ENCODE results near the gene FFAR3. TPM values are rescaled to one million over a fixed set of nuclear protein-coding genes. Genes with fewer than 3 reads are reported as not detected.

Gene FFAR3
- total and polyA plus RNA-seq, 2 of the 8 experiments (the other 6 are each of a cell fraction or from before 2014, with no cell fraction given), result not detected

DNA sequence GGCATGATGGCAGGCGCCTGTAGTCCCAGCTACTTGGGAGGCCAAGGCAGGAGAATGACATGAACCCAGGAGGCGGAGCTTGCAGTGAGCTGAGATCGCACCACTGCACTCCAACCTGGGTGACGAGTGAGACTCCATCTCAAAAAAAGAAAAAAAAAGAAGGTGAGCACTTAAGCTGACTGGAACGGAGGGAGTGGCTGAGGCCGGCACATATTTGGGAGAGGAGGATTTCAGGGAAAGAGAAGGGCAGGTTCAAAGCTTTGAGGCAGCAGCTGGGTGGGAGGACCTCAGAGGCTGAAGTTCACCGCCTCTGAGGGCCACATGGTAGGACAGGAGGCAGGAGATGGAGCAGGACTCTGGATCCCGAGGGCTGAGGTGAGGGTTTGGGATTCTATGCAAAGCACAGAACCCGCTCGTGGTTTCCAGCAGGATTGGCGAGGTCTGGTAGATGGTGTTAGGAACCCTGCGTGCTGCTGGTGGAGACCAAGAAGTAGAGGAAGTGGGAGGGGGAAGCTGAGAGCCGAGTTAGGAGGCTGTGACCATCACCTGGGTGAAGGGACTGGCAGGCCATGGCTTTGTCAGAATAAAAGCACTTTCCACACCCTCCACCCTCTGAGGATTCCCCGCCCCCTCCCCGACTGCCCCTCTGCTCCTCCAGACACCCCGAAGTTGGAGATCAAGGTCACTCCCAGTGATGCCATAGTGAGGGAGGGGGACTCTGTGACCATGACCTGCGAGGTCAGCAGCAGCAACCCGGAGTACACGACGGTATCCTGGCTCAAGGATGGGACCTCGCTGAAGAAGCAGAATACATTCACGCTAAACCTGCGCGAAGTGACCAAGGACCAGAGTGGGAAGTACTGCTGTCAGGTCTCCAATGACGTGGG, 20.9 kb upstream of the FFAR3 start:
- no peak overlapping the region for H4K5ac ChIP-seq (ENCODE audit: insufficient read length, low read depth, low read length)
- no peak overlapping the region for H4K91ac ChIP-seq (replicated peaks; ENCODE audit: insufficient read length, low read length)
- H3K4ac ChIP-seq (replicated peaks; ENCODE audit: insufficient read length, low read depth, low read length), result no peak overlapping the region
- CTCF ChIA-PET (ENCODE audit: partially characterized antibody), result interaction anchor here (0.7 to 1.9 kb wide), 3 partner anchors 14 to 267 kb away, joined by 4 to 5 read pairs (median 5); no protein-coding TSS in a partner anchor
- H3K9ac ChIP-seq (replicated peaks in 1 of 4; ENCODE audit: extremely low read depth in 1 of 4, low read depth in 3 of 4, low read length in 3 of 4), result no peak overlapping the region
- H3K27me3 ChIP-seq (replicated peaks in 1 of 4; ENCODE audit: control insufficient read depth in 3 of 4, extremely low read depth in 1 of 4, insufficient read depth in 3 of 4, low read length in 3 of 4), result no peaks in the 10 kb centered on the region
- no peak overlapping the region for H2BK15ac ChIP-seq (ENCODE audit: low read length)
- 92% methylated on average over 24 of the region's 25 CpGs; no CpG with 5 or more reads in 1 of the 2 experiments for WGBS, 2 experiments (ENCODE audit: extremely low coverage in 1 of 2, insufficient coverage in 1 of 2, insufficient read length in 1 of 2, insufficient replicate concordance in 2 of 2, low coverage in 1 of 2, low lambda C conversion rate in 2 of 2, missing lambda C conversion rate in 1 of 2)
- no peak for FAIRE-seq
- DNase-seq (ENCODE audit: low read depth in 1 of 2, low spot score in 2 of 2), result no peak
- H3K4me3 ChIP-seq (ENCODE audit: extremely low read depth in 1 of 4, insufficient read depth in 2 of 4, low read depth in 3 of 4, low read length in 4 of 4), result no peak overlapping the region
- no peaks in the 10 kb centered on the region for H3K4me1 ChIP-seq (replicated peaks in 1 of 4; ENCODE audit: control insufficient read depth in 3 of 4, insufficient read depth in 4 of 4, low read length in 3 of 4)
- no peaks in the 10 kb centered on the region for H3K9me3 ChIP-seq (ENCODE audit: insufficient read depth in 2 of 2, low read depth in 1 of 2, low read length in 1 of 2)
- no peak overlapping the region for H3K23ac ChIP-seq (ENCODE audit: insufficient read length)
- no peak overlapping the region for H3K18ac ChIP-seq (ENCODE audit: extremely low read depth, low read length)
- no peak overlapping the region for H2BK20ac ChIP-seq (ENCODE audit: low read length)
- no peak overlapping the region for H2BK120ac ChIP-seq (replicated peaks; ENCODE audit: low read depth, low read length)
- no peaks in the 10 kb centered on the region for H3K79me1 ChIP-seq (ENCODE audit: low read depth, low read length)
- no peak overlapping the region for H3K14ac ChIP-seq (ENCODE audit: insufficient read length)
- no peak overlapping the region for H2AFZ ChIP-seq (ENCODE audit: low read length)
- no peaks in the 10 kb centered on the region for H3K36me3 ChIP-seq (ENCODE audit: control insufficient read depth in 2 of 4, insufficient read depth in 4 of 4, low read length in 3 of 4)
- no peak overlapping the region; the same call in 1 of the 2 replicates for H4K8ac ChIP-seq (ENCODE audit: extremely low read depth, insufficient read depth, low read length)
- no peak overlapping the region for H2BK5ac ChIP-seq (ENCODE audit: low read depth, low read length)
- H3K56ac ChIP-seq (replicated peaks; ENCODE audit: insufficient read length, low read depth, low read length), result no peak overlapping the region
- H3K79me2 ChIP-seq (ENCODE audit: control insufficient read depth in 1 of 2, insufficient read depth in 2 of 2, low read length in 2 of 2), result no peaks in the 10 kb centered on the region
- POLR2A ChIA-PET (ENCODE audit: partially characterized antibody), result no interaction called here
- no peak for TF ChIP-seq RAD21 (IDR thresholded peaks at IDR 0.05 in 1 of 2, conservative IDR thresholded peaks at IDR 0.05 in 1 of 2; ENCODE audit: low read depth in 2 of 2, low read length in 2 of 2)
- no peak for TF ChIP-seq SP4 (IDR thresholded peaks at IDR 0.05; ENCODE audit: low read length)
- H4K20me1 ChIP-seq (replicated peaks in 1 of 2; ENCODE audit: control insufficient read depth in 1 of 2, insufficient read depth in 2 of 2, low read length in 2 of 2), result no peaks in the 10 kb centered on the region
- no peak overlapping the region for H3K27ac ChIP-seq (ENCODE audit: low read depth, low read length)
- H2BK12ac ChIP-seq (ENCODE audit: low read depth, low read length), result no peak overlapping the region
- no peak overlapping the region for H3K4me2 ChIP-seq (ENCODE audit: insufficient read depth in 1 of 2, low read depth in 2 of 2, low read length in 2 of 2)
- no peaks in the 10 kb centered on the region for H3K23me2 ChIP-seq (ENCODE audit: low read depth, low read length)
- H2AK5ac ChIP-seq (ENCODE audit: low read depth, low read length), result no peak overlapping the region

All from H1 (cell line).